ENCODE results near the gene DDI2. TPM values are rescaled to one million over a fixed set of nuclear protein-coding genes. Genes with fewer than 3 reads are reported as not detected.

The DDI2 gene
- total RNA-seq, 1 donor from 2014 or later: 26.1 TPM

GRCh38 chr1:15622712-15623373, 5.6 kb downstream of the DDI2 start:
- peaks cover 18% of the 10 kb centered on the region for H3K4me1 ChIP-seq (ENCODE audit: insufficient read depth, low read length)
- no peak for TF ChIP-seq EZH2 (IDR thresholded peaks at IDR 0.05; ENCODE audit: insufficient read depth, low read length)
- TF ChIP-seq CTCF (IDR thresholded peaks at IDR 0.05; ENCODE audit: insufficient read depth, low read depth, low read length): no peak
- peaks cover 3% of the 10 kb centered on the region for H3K36me3 ChIP-seq (ENCODE audit: insufficient read depth, low read length)
- FAIRE-seq (no peak), DNase-seq (ENCODE audit: low read depth) (no peak)
- Mint-ChIP-seq H3K27me3 (ENCODE audit: low read depth, unreplicated experiment) (no peaks in the 10 kb centered on the region), H3K36me3 (ENCODE audit: low read depth, unreplicated experiment) (no peaks in the 10 kb centered on the region), H3K4me1 (ENCODE audit: low read depth, unreplicated experiment) (peaks cover 10% of the 10 kb centered on the region), H3K4me3 (ENCODE audit: unreplicated experiment) (no peak overlapping the region), H3K27ac (ENCODE audit: unreplicated experiment) (no peak overlapping the region), H3K9me3 (ENCODE audit: unreplicated experiment) (no peaks in the 10 kb centered on the region)
- H2AFZ ChIP-seq (ENCODE audit: low read depth, low read length): no peak overlapping the region
- H3K4me3 ChIP-seq (ENCODE audit: insufficient read depth, low read depth, low read length): no peak overlapping the region
- H3K9ac ChIP-seq (ENCODE audit: low read length): no peak overlapping the region
- no peaks in the 10 kb centered on the region for H3K9me3 ChIP-seq (ENCODE audit: insufficient read depth, low read depth, low read length)
- H3K79me2 ChIP-seq (ENCODE audit: insufficient read depth, low read length): peaks cover 100% of the 10 kb centered on the region
- no peak overlapping the region for H3K4me2 ChIP-seq (ENCODE audit: low read length)
- no peaks in the 10 kb centered on the region for H3K27me3 ChIP-seq (ENCODE audit: insufficient read depth, low read length)
- H4K20me1 ChIP-seq (ENCODE audit: insufficient read depth, low read length): peaks cover 60% of the 10 kb centered on the region
- H3K27ac ChIP-seq (ENCODE audit: low read depth, low read length): no peak overlapping the region

- Histone ChIP-seq H3K79me2 (ENCODE audit: insufficient read depth, low read length) (peaks cover 100% of the 10 kb centered on the region), H4K20me1 (ENCODE audit: insufficient read depth, low read length) (peaks cover 64% of the 10 kb centered on the region), H2AFZ (ENCODE audit: low read depth, low read length) (no peak overlapping the region), H3K36me3 (ENCODE audit: insufficient read depth, low read length) (peaks cover 3% of the 10 kb centered on the region), H3K4me3 (ENCODE audit: insufficient read depth, low read depth, low read length) (no peak overlapping the region), H3K9me3 (ENCODE audit: insufficient read depth, low read depth, low read length) (no peaks in the 10 kb centered on the region), H3K4me1 (ENCODE audit: insufficient read depth, low read length) (peaks cover 18% of the 10 kb centered on the region), H3K27me3 (ENCODE audit: insufficient read depth, low read length) (no peaks in the 10 kb centered on the region), H3K4me2 (ENCODE audit: low read length) (no peak overlapping the region), H3K27ac (ENCODE audit: low read depth, low read length) (no peak overlapping the region), H3K9ac (ENCODE audit: low read length) (no peak overlapping the region)
- no peak for TF ChIP-seq EZH2 (IDR thresholded peaks at IDR 0.05; ENCODE audit: insufficient read depth, low read length)
- TF ChIP-seq CTCF (IDR thresholded peaks at IDR 0.05; ENCODE audit: insufficient read depth, low read depth, low read length): no peak
- Mint-ChIP-seq H3K4me1 (ENCODE audit: low read depth, unreplicated experiment) (peaks cover 10% of the 10 kb centered on the region), H3K27ac (ENCODE audit: unreplicated experiment) (no peak overlapping the region), H3K27me3 (ENCODE audit: low read depth, unreplicated experiment) (no peaks in the 10 kb centered on the region), H3K36me3 (ENCODE audit: low read depth, unreplicated experiment) (no peaks in the 10 kb centered on the region), H3K4me3 (ENCODE audit: unreplicated experiment) (no peak overlapping the region), H3K9me3 (ENCODE audit: unreplicated experiment) (no peaks in the 10 kb centered on the region)
- no peak for FAIRE-seq
- DNase-seq (ENCODE audit: low read depth): no peak
Measured at GRCh38 chr1:15623435-15623834, 6.2 kb downstream of the DDI2 start.

- Histone ChIP-seq H3K27me3 (ENCODE audit: insufficient read depth, low read length) (no peaks in the 10 kb centered on the region), H3K36me3 (ENCODE audit: insufficient read depth, low read length) (peaks cover 3% of the 10 kb centered on the region), H3K9ac (ENCODE audit: low read length) (no peak overlapping the region), H2AFZ (ENCODE audit: low read depth, low read length) (no peak overlapping the region), H3K4me3 (ENCODE audit: insufficient read depth, low read depth, low read length) (no peak overlapping the region), H3K4me1 (ENCODE audit: insufficient read depth, low read length) (peaks cover 13% of the 10 kb centered on the region), H3K9me3 (ENCODE audit: insufficient read depth, low read depth, low read length) (no peaks in the 10 kb centered on the region), H4K20me1 (ENCODE audit: insufficient read depth, low read length) (peaks cover 69% of the 10 kb centered on the region), H3K79me2 (ENCODE audit: insufficient read depth, low read length) (peaks cover 92% of the 10 kb centered on the region), H3K27ac (ENCODE audit: low read depth, low read length) (no peak overlapping the region), H3K4me2 (ENCODE audit: low read length) (no peak overlapping the region)
- FAIRE-seq (no peak), DNase-seq (ENCODE audit: low read depth) (no peak)
- H3K9me3 Mint-ChIP-seq (ENCODE audit: unreplicated experiment): no peaks in the 10 kb centered on the region
- no peaks in the 10 kb centered on the region for H3K27me3 Mint-ChIP-seq (ENCODE audit: low read depth, unreplicated experiment)
- peaks cover 3% of the 10 kb centered on the region for H3K36me3 Mint-ChIP-seq (ENCODE audit: low read depth, unreplicated experiment)
- no peak overlapping the region for H3K4me3 Mint-ChIP-seq (ENCODE audit: unreplicated experiment)
- TF ChIP-seq EZH2 (IDR thresholded peaks at IDR 0.05; ENCODE audit: insufficient read depth, low read length) (no peak), CTCF (IDR thresholded peaks at IDR 0.05; ENCODE audit: insufficient read depth, low read depth, low read length) (no peak)
- H3K4me1 Mint-ChIP-seq (ENCODE audit: low read depth, unreplicated experiment): peaks cover 8% of the 10 kb centered on the region
- H3K27ac Mint-ChIP-seq (ENCODE audit: unreplicated experiment): no peak overlapping the region
Measured at GRCh38 chr1:15624133-15624714, 7.0 kb downstream of the DDI2 start.
